CD14-positive monocyte (primary cell): Measurements from ENCODE around the gene TEX50. TPM values are rescaled to one million over a fixed set of nuclear protein-coding genes. Genes with fewer than 3 reads are reported as not detected.

Source experiments
- DNase-seq, 3 donors: peaks; one replicate each; pipeline ENCODE4 v3.0.0-alpha.2; 2011 to 2022
- H2AFZ ChIP-seq: 2 replicates; pipeline ENCODE4 v1.6.0; 2012; ENCODE audit warnings: mild to moderate bottlenecking, low read depth, low read length, inconsistent platforms; ENCODE audit not compliant: insufficient read depth, poor library complexity, severe bottlenecking
- H3K27ac ChIP-seq, 2 donors: 1 replicate in 1 of 2; 2 replicates in 1 of 2; pipeline ENCODE4 v1.5.1; 2012 to 2013; ENCODE audit warnings: low read length in 2 of 2, control low read depth in 1 of 2, inconsistent platforms in 1 of 2, low read depth in 1 of 2, mild to moderate bottlenecking in 1 of 2
- H3K27me3 ChIP-seq, 2 donors: one replicate each; pipeline versions ENCODE4 v1.6.0 to v1.6.1; 2011 to 2013; ENCODE audit warnings: low read length in 2 of 2; ENCODE audit not compliant: control insufficient read depth in 2 of 2, insufficient read depth in 2 of 2
- H3K36me3 ChIP-seq, 2 donors: replicated peaks in 1 of 2; 1 replicate in 1 of 2; 2 replicates in 1 of 2; pipeline versions ENCODE4 v1.5.1 to v1.6.1; 2012 to 2013; ENCODE audit warnings: low read length in 2 of 2, control low read depth in 1 of 2, inconsistent platforms in 1 of 2, mild to moderate bottlenecking in 1 of 2; ENCODE audit not compliant: insufficient read depth in 2 of 2, control insufficient read depth in 1 of 2
- H3K4me1 ChIP-seq, 2 donors: 1 replicate in 1 of 2; 2 replicates in 1 of 2; pipeline versions ENCODE4 v1.5.1 to v1.6.1; 2012 to 2013; ENCODE audit warnings: low read length in 2 of 2, control low read depth in 1 of 2, inconsistent platforms in 1 of 2, mild to moderate bottlenecking in 1 of 2, moderate library complexity in 1 of 2; ENCODE audit not compliant: insufficient read depth in 2 of 2, control insufficient read depth in 1 of 2
- H3K4me2 ChIP-seq: replicated peaks from 2 replicates; pipeline ENCODE3; 2012; ENCODE audit warnings: low read length, moderate library complexity, mild to moderate bottlenecking; ENCODE audit not compliant: poor library complexity, severe bottlenecking; ENCODE audit errors: extremely low read depth
- H3K4me3 ChIP-seq, 3 experiments: fragments of 200-600 bp in 1 of 3; sonication (generic) in 1 of 3; replicated peaks in 1 of 3; 1 replicate in 2 of 3; 2 replicates in 1 of 3; pipeline ENCODE4 v1.5.1; 2011 to 2013; ENCODE audit warnings: low read length in 3 of 3, mild to moderate bottlenecking in 3 of 3, control low read depth in 2 of 3, low read depth in 2 of 3, inconsistent platforms in 1 of 3, moderate library complexity in 1 of 3
- H3K79me2 ChIP-seq: 2 replicates; pipeline ENCODE4 v1.6.0; 2012; ENCODE audit warnings: mild to moderate bottlenecking, control low read depth, inconsistent platforms, low read length, moderate library complexity; ENCODE audit not compliant: insufficient read depth
- H3K9ac ChIP-seq: 2 replicates; pipeline ENCODE4 v1.6.0; 2017; ENCODE audit warnings: low read length, mild to moderate bottlenecking; ENCODE audit not compliant: insufficient read depth, poor library complexity, severe bottlenecking
- H3K9me3 ChIP-seq, 2 donors: replicated peaks in 1 of 2; 1 replicate in 1 of 2; 2 replicates in 1 of 2; pipeline versions ENCODE4 v1.5.1 to v1.6.1; 2012 to 2013; ENCODE audit warnings: low read length in 2 of 2, control low read depth in 1 of 2; ENCODE audit not compliant: control insufficient read depth in 1 of 2, insufficient read depth in 1 of 2
- H4K20me1 ChIP-seq: 2 replicates; pipeline ENCODE4 v1.6.0; 2012; ENCODE audit warnings: mild to moderate bottlenecking, low read length, control low read depth, moderate library complexity; ENCODE audit not compliant: insufficient read depth
- H3K27ac Mint-ChIP-seq, 7 donors: one replicate each; pipeline ENCODE4 v1.8.0; 2020; ENCODE audit warnings: mild to moderate bottlenecking in 7 of 7, mixed read lengths in 7 of 7, moderate library complexity in 6 of 7, inconsistent platforms in 2 of 7
- H3K27me3 Mint-ChIP-seq, 3 donors: one replicate each; pipeline ENCODE4 v1.8.0; 2021 to 2022; ENCODE audit warnings: low read depth in 3 of 3, mild to moderate bottlenecking in 3 of 3, mixed read lengths in 3 of 3, moderate library complexity in 3 of 3, inconsistent platforms in 1 of 3
- H3K36me3 Mint-ChIP-seq, 2 donors: one replicate each; pipeline ENCODE4 v1.8.0; 2020; ENCODE audit warnings: mixed read lengths in 2 of 2, inconsistent platforms in 1 of 2, mild to moderate bottlenecking in 1 of 2
- H3K4me1 Mint-ChIP-seq: one replicate; pipeline ENCODE4 v1.8.0; 2020; ENCODE audit warnings: mild to moderate bottlenecking, mixed read lengths
- H3K4me3 Mint-ChIP-seq, 2 donors: one replicate each; pipeline ENCODE4 v1.8.0; 2020; ENCODE audit warnings: mild to moderate bottlenecking in 2 of 2, mixed read lengths in 2 of 2, moderate library complexity in 1 of 2
- H3K9me3 Mint-ChIP-seq, 7 donors: one replicate each; pipeline ENCODE4 v1.8.0; 2020 to 2022; ENCODE audit warnings: mixed read lengths in 7 of 7, mild to moderate bottlenecking in 6 of 7, moderate library complexity in 6 of 7, inconsistent platforms in 2 of 7
- WGBS: methylation state at CpG from one replicate; pipeline ENCODE4 v1.1.5; 2013; ENCODE audit warnings: missing lambda C conversion rate; ENCODE audit not compliant: insufficient coverage; 5-methylcytosine and 5-hydroxymethylcytosine counted together
- intact Hi-C, 2 donors: fragments of 100-400 bp; cut with micrococcal nuclease; formaldehyde crosslinking; loops; one replicate each; pipeline versions ENCODE4 v1.15.0 to v1.15.1; 2023
- polyA plus RNA-seq, 3 donors: library from polyadenylated mRNA; depleted of rRNA in 1 of 3; unstranded in 2 of 3; stranded (reverse) in 1 of 3; fragments of 300-500 nt in 2 of 3; fragments of >200 nt in 1 of 3; fragmentation: Illumina TruSeq in 2 of 3; gene quantifications; 1 replicate in 2 of 3; 2 replicates in 1 of 3; pipeline ENCODE4 v1.2.3, GENCODE V29; 2012 to 2021
- TF ChIP-seq, protein P1 (sequence below): fragments of 200-600 bp; IDR thresholded peaks from one replicate; pipeline ENCODE4 v1.8.0; 2022; ENCODE audit warnings: antibody characterized with exemption, mild to moderate bottlenecking

TEX50 gene
- polyA plus RNA-seq, 3 donors, result not detected

DNA sequence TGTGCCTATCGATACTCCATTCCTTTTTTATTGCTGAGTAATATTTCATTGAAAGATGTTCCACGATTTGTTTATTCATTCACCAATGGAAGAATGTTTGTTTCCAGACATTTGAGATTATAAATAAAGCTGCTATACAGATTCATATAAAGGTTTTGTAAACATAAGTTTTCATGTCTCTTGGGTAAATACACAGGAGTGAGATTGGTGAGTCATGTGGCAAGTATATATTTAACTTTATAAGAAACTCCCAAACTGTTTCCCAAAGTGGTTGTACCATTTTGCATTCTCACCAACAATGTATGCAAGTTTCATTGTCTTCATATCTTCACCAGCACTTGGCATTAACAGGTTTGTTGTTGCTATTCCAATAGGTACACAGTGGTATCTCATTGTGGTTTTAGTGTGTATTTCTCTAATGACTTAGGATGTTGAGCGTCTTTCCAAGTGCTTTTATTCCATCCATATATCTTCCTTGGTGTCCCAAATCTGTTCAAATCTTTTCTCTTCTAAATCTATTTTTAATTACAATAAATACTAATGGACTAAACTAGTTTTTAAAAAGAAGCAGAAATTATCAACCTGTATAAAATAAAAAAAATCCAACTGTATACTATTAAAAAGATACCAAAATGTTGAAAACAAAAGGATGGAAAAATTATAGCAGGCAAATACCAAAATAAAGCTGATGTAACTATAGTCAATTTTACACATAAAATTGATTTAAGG is 38.9 kb upstream of the TEX50 start:
- WGBS, result no CpG with 5 or more reads among the region's 3 CpGs
- H3K36me3 ChIP-seq, result no peaks in the 10 kb centered on the region
- intact Hi-C loops, result no loop called here
- H3K9ac ChIP-seq, result no peak overlapping the region
- no peaks in the 10 kb centered on the region for H3K79me2 ChIP-seq
- H3K9me3 ChIP-seq, result no peaks in the 10 kb centered on the region
- peaks cover 0 to 4% (median 0%) of the 10 kb centered on the region in 7 donors for H3K9me3 Mint-ChIP-seq
- no peak overlapping the region for H3K4me2 ChIP-seq
- H3K27ac ChIP-seq, result no peak overlapping the region
- TF ChIP-seq, protein P1, sequence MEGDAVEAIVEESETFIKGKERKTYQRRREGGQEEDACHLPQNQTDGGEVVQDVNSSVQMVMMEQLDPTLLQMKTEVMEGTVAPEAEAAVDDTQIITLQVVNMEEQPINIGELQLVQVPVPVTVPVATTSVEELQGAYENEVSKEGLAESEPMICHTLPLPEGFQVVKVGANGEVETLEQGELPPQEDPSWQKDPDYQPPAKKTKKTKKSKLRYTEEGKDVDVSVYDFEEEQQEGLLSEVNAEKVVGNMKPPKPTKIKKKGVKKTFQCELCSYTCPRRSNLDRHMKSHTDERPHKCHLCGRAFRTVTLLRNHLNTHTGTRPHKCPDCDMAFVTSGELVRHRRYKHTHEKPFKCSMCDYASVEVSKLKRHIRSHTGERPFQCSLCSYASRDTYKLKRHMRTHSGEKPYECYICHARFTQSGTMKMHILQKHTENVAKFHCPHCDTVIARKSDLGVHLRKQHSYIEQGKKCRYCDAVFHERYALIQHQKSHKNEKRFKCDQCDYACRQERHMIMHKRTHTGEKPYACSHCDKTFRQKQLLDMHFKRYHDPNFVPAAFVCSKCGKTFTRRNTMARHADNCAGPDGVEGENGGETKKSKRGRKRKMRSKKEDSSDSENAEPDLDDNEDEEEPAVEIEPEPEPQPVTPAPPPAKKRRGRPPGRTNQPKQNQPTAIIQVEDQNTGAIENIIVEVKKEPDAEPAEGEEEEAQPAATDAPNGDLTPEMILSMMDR, result no peak
- H3K4me1 ChIP-seq, result no peaks in the 10 kb centered on the region
- H3K27ac Mint-ChIP-seq, result no peak overlapping the region
- no peaks in the 10 kb centered on the region for H4K20me1 ChIP-seq
- no peaks in the 10 kb centered on the region for H3K36me3 Mint-ChIP-seq
- peaks cover 0 to 3% (median 1%) of the 10 kb centered on the region in 3 donors for H3K27me3 Mint-ChIP-seq
- H3K4me3 ChIP-seq, result no peak overlapping the region
- no peak for DNase-seq
- no peak overlapping the region for H2AFZ ChIP-seq
- no peak overlapping the region for H3K4me3 Mint-ChIP-seq
- no peaks in the 10 kb centered on the region for H3K27me3 ChIP-seq
- H3K4me1 Mint-ChIP-seq, result no peaks in the 10 kb centered on the region

DNA sequence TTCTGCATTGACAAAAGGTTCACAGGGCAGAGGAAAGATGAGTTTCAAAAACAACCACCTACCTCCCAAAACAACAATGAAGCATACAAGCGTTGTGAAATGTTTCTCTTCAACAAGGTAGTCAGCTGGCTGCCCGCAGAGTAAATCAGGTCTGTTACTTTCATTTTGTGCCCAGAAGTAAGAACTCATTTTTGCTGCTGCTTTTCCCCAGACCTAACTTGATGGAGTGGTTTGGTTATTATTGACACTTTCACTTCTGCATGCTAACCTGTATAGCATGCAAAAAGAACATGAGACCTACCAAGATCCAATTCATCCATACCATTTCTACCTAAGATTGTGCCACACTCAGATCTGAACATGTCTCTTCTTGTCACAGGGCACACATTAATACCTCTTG is 33.5 kb upstream of the TEX50 start:
- H4K20me1 ChIP-seq, result no peaks in the 10 kb centered on the region
- peaks cover 10% of the 10 kb centered on the region for H3K4me1 Mint-ChIP-seq
- no peak overlapping the region for H2AFZ ChIP-seq
- no peak overlapping the region for H3K9ac ChIP-seq
- no peak for DNase-seq
- no peaks in the 10 kb centered on the region for H3K36me3 Mint-ChIP-seq
- intact Hi-C loops, result no loop called here
- no peak overlapping the region for H3K4me2 ChIP-seq
- no peak overlapping the region for H3K4me3 ChIP-seq
- no CpG with 5 or more reads among the region's 2 CpGs for WGBS
- TF ChIP-seq, protein P1, result no peak
- no peaks in the 10 kb centered on the region for H3K9me3 ChIP-seq
- no peaks in the 10 kb centered on the region for H3K36me3 ChIP-seq
- peaks cover 0 to 4% (median 2%) of the 10 kb centered on the region in 7 donors for H3K9me3 Mint-ChIP-seq
- no peaks in the 10 kb centered on the region for H3K27me3 ChIP-seq
- no peak overlapping the region for H3K4me3 Mint-ChIP-seq
- H3K79me2 ChIP-seq, result no peaks in the 10 kb centered on the region
- no peak overlapping the region for H3K27ac ChIP-seq
- H3K4me1 ChIP-seq, result no peaks in the 10 kb centered on the region
- H3K27me3 Mint-ChIP-seq, result no peaks in the 10 kb centered on the region
- H3K27ac Mint-ChIP-seq, result no peak overlapping the region
